H1 (cell line): ENCODE results near the gene KCNG3. TPM values are rescaled to one million over a fixed set of nuclear protein-coding genes. Genes with fewer than 3 reads are reported as not detected.

Experiments
- CTCF ChIA-PET: fragments of 300-600 bp; sonication (Branson Sonifier 250); formaldehyde crosslinking; loops from one replicate; lab custom pipeline; 2021; ENCODE audit not compliant: partially characterized antibody; lab: Charles Lee
- POLR2A ChIA-PET: fragments of 300-600 bp; sonication (Branson Sonifier 250); formaldehyde crosslinking; loops from one replicate; lab custom pipeline; 2021; ENCODE audit warnings: inconsistent platforms; ENCODE audit not compliant: partially characterized antibody; lab: Charles Lee
- DNase-seq, 2 experiments: peaks; one replicate each; pipeline versions ENCODE4 v3.0.0 to v3.0.0-alpha.2; 2010 to 2022; ENCODE audit warnings: low spot score in 2 of 2, low read depth in 1 of 2, mixed read lengths in 1 of 2
- FAIRE-seq: peaks from 2 replicates; lab custom pipeline; 2011; peaks lifted over from hg19 to GRCh38; lab: Jason Lieb, UNC
- H2AFZ ChIP-seq: 2 replicates; pipeline ENCODE4 v1.8.1; 2012; ENCODE audit warnings: low read length, inconsistent platforms
- H2AK5ac ChIP-seq: 2 replicates; pipeline ENCODE4 v1.6.1; 2013; ENCODE audit warnings: low read depth, low read length
- H2BK120ac ChIP-seq: replicated peaks from 2 replicates; pipeline ENCODE3; 2013; ENCODE audit warnings: low read depth, low read length, inconsistent platforms
- H2BK12ac ChIP-seq: 2 replicates; pipeline ENCODE4 v1.6.1; 2013; ENCODE audit warnings: low read depth, low read length
- H2BK15ac ChIP-seq: 2 replicates; pipeline ENCODE4 v1.6.1; 2013; ENCODE audit warnings: low read length
- H2BK20ac ChIP-seq: 2 replicates; pipeline ENCODE4 v1.6.1; 2013; ENCODE audit warnings: low read length
- H2BK5ac ChIP-seq: 2 replicates; pipeline ENCODE4 v1.6.1; 2013; ENCODE audit warnings: low read depth, low read length
- H3K14ac ChIP-seq: 2 replicates; pipeline ENCODE4 v1.6.1; 2013; ENCODE audit warnings: inconsistent platforms; ENCODE audit not compliant: insufficient read length
- H3K18ac ChIP-seq: 2 replicates; pipeline ENCODE4 v1.6.1; 2013; ENCODE audit warnings: low read length; ENCODE audit errors: extremely low read depth
- H3K23ac ChIP-seq: 2 replicates; pipeline ENCODE4 v1.6.1; 2013; ENCODE audit warnings: inconsistent platforms; ENCODE audit not compliant: insufficient read length
- H3K23me2 ChIP-seq: 2 replicates; pipeline ENCODE4 v1.6.1; 2013; ENCODE audit warnings: low read depth, low read length
- H3K27ac ChIP-seq: 2 replicates; pipeline ENCODE4 v1.6.1; 2011; ENCODE audit warnings: low read depth, low read length, inconsistent platforms
- H3K27me3 ChIP-seq, 4 experiments: replicated peaks in 1 of 4; 1 replicate in 1 of 4; 2 replicates in 3 of 4; pipeline versions ENCODE4 v1.6.1 to v1.8.1; 2011 to 2013; ENCODE audit warnings: low read length in 3 of 4, mild to moderate bottlenecking in 3 of 4, inconsistent platforms in 2 of 4, mixed read lengths in 2 of 4, moderate library complexity in 1 of 4; ENCODE audit not compliant: control insufficient read depth in 3 of 4, insufficient read depth in 3 of 4; ENCODE audit errors: extremely low read depth in 1 of 4
- H3K36me3 ChIP-seq, 4 experiments: 2 replicates each; pipeline versions ENCODE4 v1.6.1 to v1.8.1; 2011 to 2013; ENCODE audit warnings: mild to moderate bottlenecking in 4 of 4, low read length in 3 of 4, moderate library complexity in 2 of 4, control low read depth in 1 of 4, inconsistent platforms in 1 of 4; ENCODE audit not compliant: insufficient read depth in 4 of 4, control insufficient read depth in 2 of 4
- H3K4ac ChIP-seq: replicated peaks from 2 replicates; pipeline ENCODE3; 2013; ENCODE audit warnings: low read length, low read depth, mixed read lengths, inconsistent platforms; ENCODE audit not compliant: insufficient read length
- H3K4me1 ChIP-seq, 4 experiments: replicated peaks in 1 of 4; 1 replicate in 1 of 4; 2 replicates in 3 of 4; pipeline versions ENCODE4 v1.6.1 to v1.8.1; 2011 to 2013; ENCODE audit warnings: low read length in 3 of 4, inconsistent platforms in 2 of 4, mixed read lengths in 1 of 4; ENCODE audit not compliant: insufficient read depth in 4 of 4, control insufficient read depth in 3 of 4
- H3K4me2 ChIP-seq, 2 experiments: 2 replicates each; pipeline versions ENCODE4 v1.6.1 to v1.8.1; 2011 to 2013; ENCODE audit warnings: low read depth in 2 of 2, low read length in 2 of 2, control low read depth in 1 of 2, inconsistent platforms in 1 of 2, mild to moderate bottlenecking in 1 of 2; ENCODE audit not compliant: insufficient read depth in 1 of 2
- H3K4me3 ChIP-seq, 4 experiments: fragments of 200-600, 300-600 bp in 1 of 4; sonication (generic), shearing (Covaris generic), sonication (Bioruptor Twin) in 1 of 4; 2 replicates each; pipeline versions ENCODE4 v1.5.1 to v1.8.1; 2011 to 2016; ENCODE audit warnings: low read length in 4 of 4, low read depth in 3 of 4, control low read depth in 2 of 4, inconsistent platforms in 2 of 4, mild to moderate bottlenecking in 2 of 4, mixed read lengths in 1 of 4, moderate library complexity in 1 of 4; ENCODE audit not compliant: insufficient read depth in 2 of 4; ENCODE audit errors: extremely low read depth in 1 of 4
- H3K56ac ChIP-seq: replicated peaks from 2 replicates; pipeline ENCODE3; 2013; ENCODE audit warnings: low read depth, mild to moderate bottlenecking, mixed read lengths, low read length, inconsistent platforms; ENCODE audit not compliant: insufficient read length
- H3K79me1 ChIP-seq: 2 replicates; pipeline ENCODE4 v1.6.1; 2013; ENCODE audit warnings: low read depth, low read length, control low read depth
- H3K79me2 ChIP-seq, 2 experiments: 2 replicates each; pipeline versions ENCODE4 v1.6.1 to v1.8.1; 2012 to 2013; ENCODE audit warnings: low read length in 2 of 2, mild to moderate bottlenecking in 2 of 2, inconsistent platforms in 1 of 2; ENCODE audit not compliant: insufficient read depth in 2 of 2, control insufficient read depth in 1 of 2
- H3K9ac ChIP-seq, 4 experiments: replicated peaks in 1 of 4; 1 replicate in 1 of 4; 2 replicates in 3 of 4; pipeline versions ENCODE4 v1.6.1 to v1.8.1; 2011 to 2013; ENCODE audit warnings: low read depth in 3 of 4, low read length in 3 of 4, control low read depth in 2 of 4, mild to moderate bottlenecking in 2 of 4, moderate library complexity in 2 of 4, inconsistent platforms in 1 of 4; ENCODE audit errors: extremely low read depth in 1 of 4
- H3K9me3 ChIP-seq, 2 experiments: 2 replicates each; pipeline versions ENCODE4 v1.6.1 to v1.8.1; 2012 to 2013; ENCODE audit warnings: mild to moderate bottlenecking in 2 of 2, moderate library complexity in 2 of 2, control low read depth in 1 of 2, inconsistent platforms in 1 of 2, low read depth in 1 of 2, low read length in 1 of 2, mixed read lengths in 1 of 2; ENCODE audit not compliant: insufficient read depth in 2 of 2
- H4K20me1 ChIP-seq, 2 experiments: replicated peaks in 1 of 2; 2 replicates each; pipeline versions ENCODE3 to v1.8.1; 2011 to 2013; ENCODE audit warnings: inconsistent platforms in 2 of 2, low read length in 2 of 2, mild to moderate bottlenecking in 1 of 2; ENCODE audit not compliant: insufficient read depth in 2 of 2, control insufficient read depth in 1 of 2
- H4K5ac ChIP-seq: 2 replicates; pipeline ENCODE4 v1.6.1; 2013; ENCODE audit warnings: low read length, low read depth, mixed read lengths, inconsistent platforms; ENCODE audit not compliant: insufficient read length
- H4K8ac ChIP-seq: 2 replicates; pipeline ENCODE4 v1.8.0; 2013; ENCODE audit warnings: mild to moderate bottlenecking, moderate library complexity, low read length, inconsistent platforms; ENCODE audit not compliant: insufficient read depth; ENCODE audit errors: extremely low read depth
- H4K91ac ChIP-seq: replicated peaks from 2 replicates; pipeline ENCODE3; 2013; ENCODE audit warnings: low read length, mixed read lengths, inconsistent platforms; ENCODE audit not compliant: insufficient read length
- CBX5 ChIP-seq: fragments of 300-800, 300-1000 bp; sonication (generic); IDR thresholded peaks from 2 replicates; pipeline ENCODE4 v1.7.1; 2016; ENCODE audit warnings: antibody characterized with exemption, low read length, low read depth
- CHD1 ChIP-seq: IDR thresholded peaks from 2 replicates; pipeline ENCODE4 v1.6.1; 2012; ENCODE audit warnings: low read depth, low read length, improper control_type of control experiment
- PHF8 ChIP-seq: fragments of 200-600 bp; sonication (generic); conservative IDR thresholded peaks from 2 replicates; pipeline ENCODE4 v1.7.1; 2012; ENCODE audit warnings: low read depth, mild to moderate bottlenecking, inconsistent platforms, low read length, moderate library complexity
- RNF2 ChIP-seq: fragments of 200-900, 300-1000 bp; sonication (generic); IDR thresholded peaks from 2 replicates; pipeline ENCODE4 v1.7.1; 2016; ENCODE audit warnings: borderline replicate concordance, low read depth, mild to moderate bottlenecking, antibody characterized with exemption, low read length; ENCODE audit not compliant: poor library complexity, severe bottlenecking; ENCODE audit errors: missing control alignments
- WGBS, 2 experiments: shearing (Covaris generic) in 1 of 2; methylation state at CpG; one replicate each; pipeline versions ENCODE4 v1.1.6 to v1.1.7; 2013 to 2015; ENCODE audit warnings: low lambda C conversion rate in 2 of 2, mixed read lengths in 2 of 2, inconsistent platforms in 1 of 2, low coverage in 1 of 2, missing lambda C conversion rate in 1 of 2; ENCODE audit not compliant: insufficient replicate concordance in 2 of 2, insufficient coverage in 1 of 2, insufficient read length in 1 of 2; ENCODE audit errors: extremely low coverage in 1 of 2, missing lambda C conversion rate in 1 of 2; 5-methylcytosine and 5-hydroxymethylcytosine counted together
- polyA plus RNA-seq, 7 experiments: library from polyadenylated mRNA; depleted of rRNA in 3 of 7; stranded (reverse) in 5 of 7; unstranded in 2 of 7; fragments of >200 nt in 5 of 7; fragments of 200-250 nt in 2 of 7; gene quantifications; 1 replicate in 5 of 7; 2 replicates in 1 of 7; 4 replicates in 1 of 7; pipeline versions ENCODE4 v1.2.1 to v1.2.3, GENCODE V29; 2011 to 2013; ENCODE audit warnings: missing spikeins in 2 of 7, mixed read lengths in 2 of 7
- total RNA-seq: library from RNA; stranded (reverse); fragmentation: NEBNext Ultra II Directional; extraction: Animal tissue kit (Norgen Biotek cat#: 25700); gene quantifications from 2 replicates; pipeline ENCODE4 v1.2.1, GENCODE V29; 2021

KCNG3 gene
- total and polyA plus RNA-seq, 2 of the 8 experiments (the other 6 are each of a cell fraction or from before 2014, with no cell fraction given), result 8.1 to 21.3 TPM

DNA sequence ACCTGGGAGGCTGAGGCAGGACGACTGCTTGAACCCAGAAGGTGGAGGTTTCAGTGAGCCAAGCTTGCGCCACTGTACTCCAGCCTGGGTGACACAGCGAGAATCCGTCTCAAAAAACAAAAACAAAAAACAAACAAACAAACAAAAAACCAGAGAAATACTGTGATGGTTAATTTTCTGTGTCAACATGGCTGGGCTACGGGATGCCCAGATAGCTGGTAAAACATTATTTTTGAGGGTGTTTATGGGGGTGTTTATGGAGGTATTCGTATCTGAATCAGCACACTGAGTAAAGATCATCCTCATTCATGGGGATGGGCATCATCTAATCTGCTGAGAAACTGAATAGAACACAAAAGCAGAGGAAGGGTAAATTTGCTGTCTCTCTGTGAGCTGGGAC is 92.0 kb downstream of the KCNG3 start:
- H4K91ac ChIP-seq, result no peak overlapping the region
- H2AK5ac ChIP-seq, result no peak overlapping the region
- H3K14ac ChIP-seq, result no peak overlapping the region
- H3K27ac ChIP-seq, result no peak overlapping the region
- POLR2A ChIA-PET, result no interaction called here
- H3K79me2 ChIP-seq, result no peaks in the 10 kb centered on the region
- H3K4me3 ChIP-seq, result no peak overlapping the region
- no peaks in the 10 kb centered on the region for H3K9me3 ChIP-seq
- no peak overlapping the region for H3K23ac ChIP-seq
- no peak overlapping the region for H2BK12ac ChIP-seq
- H2BK120ac ChIP-seq, result no peak overlapping the region
- H3K56ac ChIP-seq, result no peak overlapping the region
- H3K4me1 ChIP-seq, result no peaks in the 10 kb centered on the region
- H4K8ac ChIP-seq, result no peak overlapping the region
- H4K5ac ChIP-seq, result no peak overlapping the region
- H3K23me2 ChIP-seq, result no peaks in the 10 kb centered on the region
- H3K27me3 ChIP-seq, result no peaks in the 10 kb centered on the region
- H4K20me1 ChIP-seq, result no peaks in the 10 kb centered on the region
- DNase-seq, result no peak
- no peak overlapping the region for H2BK20ac ChIP-seq
- H2BK5ac ChIP-seq, result no peak overlapping the region
- no peak overlapping the region for H2BK15ac ChIP-seq
- H3K36me3 ChIP-seq, result no peaks in the 10 kb centered on the region
- H3K18ac ChIP-seq, result no peak overlapping the region
- H3K4ac ChIP-seq, result no peak overlapping the region
- no peak for FAIRE-seq
- H3K9ac ChIP-seq, result no peak overlapping the region
- H3K4me2 ChIP-seq, result no peak overlapping the region
- 97% methylated on average over 6 of the region's 6 CpGs; no CpG with 5 or more reads in 1 of the 2 experiments for WGBS, 2 experiments
- CTCF ChIA-PET, result interaction anchor here (0.6 to 0.9 kb wide), 3 partner anchors 16 to 370 kb away, joined by 3 to 4 read pairs (median 3); no protein-coding TSS in a partner anchor
- no peak overlapping the region for H2AFZ ChIP-seq
- no peaks in the 10 kb centered on the region; the same call in 1 of the 2 replicates for H3K79me1 ChIP-seq
- TF ChIP-seq PHF8 (no peak), RNF2 (no peak), CBX5 (no peak), CHD1 (no peak)
